Measurements from ENCODE around the gene APOBEC3F.

- TF ChIP-seq CTCF (IDR thresholded peaks at IDR 0.05; ENCODE audit: insufficient read depth, low read length, poor library complexity, severe bottlenecking) (no peak), EZH2phosphoT487 (conservative IDR thresholded peaks at IDR 0.05; ENCODE audit: low read length) (no peak)
These were observed 37.7 kb downstream of the APOBEC3F start for GRCh38 chr22:39078329-39078728.
